ENCODE results near the gene IGF2BP2. TPM values are rescaled to one million over a fixed set of nuclear protein-coding genes. Genes with fewer than 3 reads are reported as not detected.

IGF2BP2 gene
- total and polyA plus RNA-seq, 9 of the 15 experiments (the other 6 are each of a cell fraction or from before 2014, with no cell fraction given), result 3.2 to 59.6 (median 30.5) TPM

DNA sequence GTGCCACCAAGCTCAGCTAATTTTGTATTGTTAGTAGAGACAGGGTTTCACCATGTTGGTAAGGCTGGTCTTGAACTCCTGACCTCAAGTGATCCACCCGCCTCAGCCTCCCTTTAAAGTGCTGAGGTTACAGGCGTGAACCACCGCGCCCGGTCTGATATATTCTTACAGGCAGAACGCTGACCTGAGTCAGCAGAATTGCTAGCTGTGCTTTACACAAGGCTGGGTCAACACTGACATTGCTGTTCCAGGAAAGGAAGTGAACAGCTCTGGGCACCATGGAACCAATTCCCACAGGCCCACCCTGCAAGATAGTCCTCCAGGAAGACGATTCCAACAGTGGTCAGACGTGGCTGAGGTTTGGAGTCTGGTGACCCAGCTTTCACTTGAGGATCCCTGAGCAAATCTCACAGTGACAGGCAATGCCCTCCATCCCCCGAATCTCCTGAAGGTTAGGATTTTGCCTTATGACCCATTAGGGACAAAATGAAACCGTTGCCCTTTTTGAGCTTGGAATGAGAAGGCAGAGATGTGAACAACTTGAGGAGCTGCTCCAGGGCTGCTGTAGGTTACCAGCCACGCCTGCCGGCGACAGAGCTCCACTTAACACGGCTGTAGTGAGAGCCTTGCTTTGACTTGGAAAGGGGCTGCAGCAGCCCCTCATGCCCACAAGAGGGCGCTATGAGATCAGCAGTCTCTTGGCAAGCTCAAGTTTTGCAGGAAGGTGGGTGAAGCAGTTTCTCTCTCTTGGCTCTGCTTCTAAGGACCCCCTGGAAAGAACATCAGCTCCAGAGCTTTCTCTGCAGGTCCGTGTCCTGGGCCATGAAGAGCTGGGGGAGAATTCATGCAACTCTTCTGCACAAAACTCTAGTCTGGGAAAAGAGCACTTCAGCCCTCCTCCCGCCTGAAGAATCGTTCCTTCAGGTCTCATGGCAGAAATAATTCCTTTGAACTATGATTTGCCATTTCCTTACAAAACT lies 164.6 kb downstream of the IGF2BP2 start (continued):
- TF ChIP-seq BACH1 (tag; IDR thresholded peaks at IDR 0.05) (no peak), STAT5B (CRISPR knock-in tag; IDR thresholded peaks at IDR 0.05) (no peak), MEF2D (tag; conservative IDR thresholded peaks at IDR 0.05; ENCODE audit: low read depth) (no peak), SIX5 (IDR thresholded peaks at IDR 0.05; ENCODE audit: borderline replicate concordance in 1 of 2, insufficient read depth in 1 of 2, low read depth in 1 of 2, low read length in 2 of 2) (no peak), NRF1 (conservative IDR thresholded peaks at IDR 0.05 in 1 of 2, IDR thresholded peaks at IDR 0.05 in 1 of 2) (peak in 1 of 2 experiments; percentile 20; a peak in 1 of 4 replicates), DPF2 (IDR thresholded peaks at IDR 0.05) (no peak), CLOCK (CRISPR knock-in tag; IDR thresholded peaks at IDR 0.05; ENCODE audit: borderline replicate concordance) (no peak), GTF2F1 (IDR thresholded peaks at IDR 0.05; ENCODE audit: low read depth, low read length) (no peak), KLF16 (IDR thresholded peaks at IDR 0.05) (peak; percentile 40; the same call in 1 of the 2 replicates), KAT2B (IDR thresholded peaks at IDR 0.05; ENCODE audit: low read depth, low read length) (no peak), NFE2 (IDR thresholded peaks at IDR 0.05; ENCODE audit: low read depth) (peak; percentile 36; the same call in 1 of the 2 replicates)
